ENCODE data around the gene PGA4.
"Not testable (repeated sequence)": the region's sequence is repeated elsewhere in the genome, so short reads cannot be mapped to it uniquely, and the experiment has no call there.

Gene PGA4

DNA sequence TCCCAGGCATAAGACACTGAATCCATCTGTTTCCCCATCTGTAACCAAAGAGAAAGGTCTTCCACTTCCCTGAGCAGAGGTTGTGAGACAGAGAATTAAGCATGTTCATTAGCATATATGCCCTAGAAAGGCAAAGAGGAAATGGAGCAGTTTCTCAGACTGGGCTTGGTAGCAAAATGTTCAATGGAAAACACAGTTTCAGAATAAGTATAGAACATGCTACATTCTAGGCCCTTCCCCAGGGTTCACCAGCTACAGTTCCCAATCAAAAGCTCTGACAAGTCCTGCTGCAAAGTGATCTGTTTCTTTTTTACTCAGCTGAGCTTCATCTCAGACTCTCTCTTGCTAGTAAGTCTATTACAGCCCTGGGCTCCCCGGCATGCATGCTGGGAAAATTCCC lies 30.2 kb downstream of the PGA4 start:
- FAIRE-seq, result not testable (repeated sequence)

GRCh38 chr11:61254403-61255025 lies 32.4 kb downstream of the PGA4 start:
- FAIRE-seq, result no peak

GRCh38 chr11:61256710-61257482 lies 34.7 kb downstream of the PGA4 start:
- FAIRE-seq, result no peak

GRCh38 chr11:61258546-61258945 lies 36.4 kb downstream of the PGA4 start:
- FAIRE-seq, result no peak

DNA sequence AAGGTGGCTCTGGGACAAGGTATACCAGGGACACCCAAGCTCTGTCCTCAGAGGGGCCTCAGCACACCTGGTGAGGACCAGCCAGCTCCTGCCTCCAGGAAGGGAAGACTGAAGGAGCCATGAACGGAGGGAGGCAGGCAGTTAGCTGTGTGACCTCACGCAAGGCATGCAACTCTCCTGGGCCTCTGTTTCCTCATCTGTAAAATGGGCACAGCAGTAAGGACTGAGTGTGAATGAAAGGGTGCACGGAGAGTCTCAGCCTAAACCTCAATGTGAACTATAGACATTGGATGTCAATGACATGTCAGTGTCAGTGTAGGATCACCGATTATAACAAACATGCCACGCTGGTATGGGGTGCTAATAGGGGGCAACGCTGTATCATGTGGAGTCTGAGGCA lies 37.2 kb downstream of the PGA4 start:
- FAIRE-seq, result no peak

DNA sequence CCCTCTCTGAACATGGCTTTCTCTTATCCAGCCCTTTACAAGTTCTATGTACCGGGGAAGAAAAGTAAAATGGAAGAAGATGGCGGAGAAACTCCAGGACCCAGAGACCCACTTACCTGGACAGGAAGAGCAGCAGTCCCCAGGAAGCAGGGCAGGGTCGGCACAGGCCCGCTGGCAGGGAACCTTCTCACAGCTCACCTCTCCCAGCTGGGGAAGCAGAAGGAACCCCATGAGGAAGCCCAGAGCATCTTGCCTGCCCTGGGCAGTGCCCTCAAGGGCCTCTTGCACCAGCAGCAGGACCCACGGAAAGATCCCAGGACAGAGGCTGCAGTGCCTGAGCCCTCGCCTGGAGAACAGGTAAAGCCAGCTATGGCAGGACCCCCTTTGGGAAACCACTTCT lies 42.2 kb downstream of the PGA4 start:
- no peak for FAIRE-seq

DNA sequence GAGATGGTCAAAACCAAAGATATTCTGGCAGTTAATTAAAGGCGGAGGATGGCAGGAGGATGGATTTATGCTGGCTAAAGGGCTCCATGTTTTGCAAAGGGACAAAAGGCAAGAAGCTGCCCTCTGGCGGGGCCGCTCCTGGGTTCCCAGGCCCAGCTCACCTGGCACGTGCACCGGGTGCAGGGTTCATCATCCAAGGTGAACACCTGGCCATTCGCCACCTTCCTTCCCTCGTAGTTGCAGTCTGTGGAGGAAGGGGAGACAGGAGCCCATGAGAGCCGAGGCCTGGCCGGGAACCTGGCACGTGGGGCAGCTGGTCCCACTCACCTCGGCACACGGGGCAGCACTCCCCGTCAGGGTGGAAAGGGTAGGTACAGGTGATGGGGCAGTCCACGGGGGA lies 42.6 kb downstream of the PGA4 start:
- FAIRE-seq, result no peak

DNA sequence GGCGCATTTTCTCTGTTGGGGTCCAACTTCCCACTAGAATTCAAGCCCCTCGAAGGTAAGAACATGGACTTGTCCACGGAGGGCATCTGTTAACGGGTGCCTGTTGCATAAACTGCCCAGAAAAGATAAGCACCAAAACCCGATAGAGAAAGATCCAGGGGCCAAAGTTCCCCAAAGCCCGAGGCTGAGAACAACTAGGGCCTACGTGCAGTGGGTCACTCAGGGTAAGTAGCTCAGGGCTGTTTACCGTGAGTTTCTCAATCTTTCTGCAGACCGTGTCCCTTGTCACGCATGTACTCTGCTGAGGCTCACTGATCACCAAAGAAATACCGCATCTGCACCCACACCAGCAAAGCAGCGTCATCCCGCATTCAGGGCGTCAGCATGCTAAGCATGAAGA lies 43.2 kb downstream of the PGA4 start:
- no peak for FAIRE-seq

DNA sequence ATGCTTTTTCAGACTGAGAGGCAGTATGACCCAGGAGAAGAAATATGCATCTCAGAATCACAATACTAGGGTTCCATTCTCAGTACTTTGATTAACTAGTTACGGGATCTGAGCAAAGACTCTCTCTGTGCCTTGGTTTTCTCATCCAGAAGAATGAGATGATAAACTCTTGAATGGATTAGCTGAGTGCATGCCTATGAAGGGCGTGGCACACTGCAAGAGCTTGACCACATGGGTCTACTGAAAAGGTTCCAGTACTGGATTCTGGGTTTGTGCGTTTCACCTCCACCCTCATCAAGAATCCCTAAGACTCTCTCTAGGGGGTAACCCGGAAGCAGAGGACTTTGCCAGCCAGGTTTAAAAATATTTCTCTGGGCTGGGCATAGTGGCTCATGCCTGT lies 44.5 kb downstream of the PGA4 start:
- FAIRE-seq, result no peak

DNA sequence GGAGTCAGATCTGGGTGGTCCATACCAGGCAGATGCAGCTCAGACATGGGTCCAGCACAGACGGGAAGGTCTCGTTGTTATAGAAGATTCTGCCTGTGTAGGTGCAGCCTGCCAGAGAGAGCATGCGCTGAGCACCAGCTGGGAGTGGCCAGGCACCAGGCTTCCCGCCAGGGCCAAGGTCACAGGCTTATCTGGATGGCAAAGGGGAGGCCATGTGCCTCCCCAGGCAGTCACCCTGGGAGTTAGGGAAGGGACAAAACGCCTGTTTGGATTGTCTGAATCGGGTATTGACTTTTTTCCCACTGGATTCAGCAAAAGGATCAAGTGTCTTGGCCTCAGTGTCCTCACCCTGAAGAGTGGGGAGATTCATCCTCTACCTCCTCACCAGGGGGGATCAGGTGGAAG lies 45.3 kb downstream of the PGA4 start:
- no peak for FAIRE-seq

- FAIRE-seq, result no peak
These were observed 46.6 kb downstream of the PGA4 start for GRCh38 chr11:61268588-61269250.

GRCh38 chr11:61270354-61271076 lies 48.4 kb downstream of the PGA4 start:
- no peak for FAIRE-seq

DNA sequence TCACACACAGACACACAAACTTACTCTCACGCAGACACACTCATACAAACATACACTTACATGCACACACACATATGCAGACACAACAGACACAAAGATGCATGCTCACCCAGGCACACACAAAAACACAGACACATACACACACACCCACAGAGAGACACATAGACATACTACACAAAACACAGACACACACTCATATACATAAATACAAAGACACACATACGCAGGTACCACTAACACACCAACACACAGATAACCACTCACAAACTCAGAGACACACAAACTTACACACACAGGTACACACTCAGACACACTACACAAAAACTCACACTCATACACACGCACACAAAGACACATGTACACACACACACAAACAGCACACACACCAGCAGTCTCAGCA lies 50.6 kb downstream of the PGA4 start:
- no peak for FAIRE-seq

- FAIRE-seq, result no peak
These were observed 51.3 kb downstream of the PGA4 start for GRCh38 chr11:61273178-61274078.

DNA sequence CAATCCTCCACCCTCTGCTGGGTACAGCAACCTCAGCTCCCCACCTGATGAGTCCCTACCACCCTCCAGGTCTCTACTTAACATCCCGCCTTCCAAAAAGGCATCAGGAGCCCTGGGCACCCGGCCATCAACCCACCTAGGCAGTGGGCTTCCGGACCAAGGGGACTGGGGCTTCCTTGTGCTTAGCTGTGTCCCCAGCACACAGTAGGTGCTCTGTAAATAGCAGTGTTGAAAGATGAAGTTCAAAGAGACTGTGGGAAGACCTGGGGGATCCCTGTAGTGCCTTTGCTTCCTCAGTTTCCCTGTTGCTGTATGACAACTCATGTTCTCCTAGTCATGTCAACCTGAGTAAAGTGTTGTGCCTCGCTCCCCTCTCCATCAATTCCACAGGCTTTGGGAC lies 51.9 kb downstream of the PGA4 start:
- FAIRE-seq, result no peak

DNA sequence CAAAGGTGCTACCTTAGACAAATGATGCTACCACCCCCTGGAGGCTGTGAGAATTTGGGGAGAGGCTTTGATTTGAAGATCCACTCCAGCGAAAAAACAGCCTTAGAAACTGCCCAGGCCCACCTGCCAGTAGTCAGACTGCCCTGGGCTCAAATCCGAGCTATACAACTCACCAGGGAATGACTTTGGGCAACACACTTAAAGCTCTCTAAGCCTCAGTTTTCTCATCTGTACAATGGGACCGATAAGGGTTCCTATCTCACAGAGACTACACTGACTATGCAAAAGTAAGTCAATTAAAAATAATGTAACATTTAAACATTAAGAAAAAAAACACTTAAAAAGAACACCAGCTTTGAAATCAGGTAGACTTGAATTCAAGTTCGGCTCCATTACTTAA lies 53.0 kb downstream of the PGA4 start:
- FAIRE-seq, result no peak

- FAIRE-seq, result no peak
These were observed 55.2 kb downstream of the PGA4 start for GRCh38 chr11:61277186-61278000.

DNA sequence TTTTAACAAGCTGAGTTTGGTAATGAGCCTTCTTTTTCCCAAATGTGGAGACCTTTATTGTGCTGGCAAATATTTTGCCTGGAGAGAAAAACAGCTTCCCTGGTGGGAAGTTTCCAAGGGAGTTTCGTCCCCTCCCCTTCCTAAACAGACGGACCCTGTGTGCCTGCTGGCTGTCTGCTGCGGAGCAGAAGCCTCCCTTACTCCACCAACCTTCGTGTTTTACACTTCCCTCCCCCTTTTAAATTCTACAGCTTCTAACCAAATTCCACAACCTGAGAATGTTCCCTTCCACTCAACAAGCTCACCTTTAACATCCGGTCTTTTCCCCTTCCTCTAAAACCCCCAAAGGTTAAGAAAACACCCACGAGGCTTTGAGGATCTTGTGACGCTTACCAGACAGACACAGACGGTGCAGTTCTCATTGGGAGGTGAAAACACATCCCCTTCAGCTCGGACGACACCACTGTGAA lies 55.9 kb downstream of the PGA4 start:
- FAIRE-seq, result no peak

DNA sequence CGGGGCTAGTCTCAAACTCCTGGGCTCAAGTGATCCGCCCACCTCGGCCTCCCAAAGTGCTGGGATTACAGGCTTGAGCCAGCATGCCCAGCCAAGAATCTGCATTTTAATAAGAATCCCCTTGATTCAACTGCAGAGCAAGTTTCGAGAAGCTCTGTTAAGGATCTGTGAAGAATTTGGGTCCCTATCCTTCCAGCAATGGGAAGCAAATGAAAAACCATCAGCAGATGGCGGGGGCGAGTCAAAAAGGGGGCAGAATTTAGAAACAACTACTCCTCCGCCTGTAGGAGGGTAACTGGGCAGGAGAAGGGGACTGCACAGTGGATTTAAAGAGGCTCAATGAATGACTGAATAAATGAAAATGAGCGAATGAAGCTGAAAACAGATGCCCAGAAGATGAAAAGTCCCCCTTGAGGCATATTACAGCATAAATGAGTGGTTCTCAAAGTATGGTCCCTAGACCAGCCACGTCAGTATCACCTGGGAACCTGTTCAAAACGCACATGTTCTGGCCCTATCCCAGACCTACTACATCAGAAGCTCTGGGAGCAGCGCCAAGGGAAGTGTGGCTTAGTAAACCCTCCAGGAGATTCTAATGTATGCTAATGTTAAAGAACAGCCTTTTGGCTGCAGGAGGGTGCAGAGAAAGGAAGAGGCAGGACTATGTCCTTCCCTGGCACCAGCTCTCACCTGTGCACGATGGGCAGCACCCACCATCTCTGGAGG lies 58.0 kb downstream of the PGA4 start:
- no peak for FAIRE-seq

- no peak for FAIRE-seq
These were observed 58.9 kb downstream of the PGA4 start for GRCh38 chr11:61280883-61281580.
